ENCODE data around the gene NLRC5.

GRCh38 chr16:57106767-57107166 lies 117.4 kb downstream of the NLRC5 start:
- TF ChIP-seq CTCF (conservative IDR thresholded peaks at IDR 0.05; ENCODE audit: low read length), result 0 out of 2 replicates have a peak, but pooled peaks have one; percentile 2
- TF ChIP-seq EZH2phosphoT487 (IDR thresholded peaks at IDR 0.05; ENCODE audit: borderline replicate concordance, low read depth, low read length), result no peak
